Spleen (tissue), 7 donors: ENCODE data around the gene ZNRF3.
A peak's percentile ranks its signal among the peaks of the same experiment; 100 is the strongest.

ENCODE experiments used
- CTCF ChIP-seq, 11 experiments: fragments of 200-600 bp in 7 of 11; fragments of 450-650 bp in 4 of 11; sonication (generic) in 4 of 11; IDR thresholded peaks in 8 of 11; conservative IDR thresholded peaks in 3 of 11; 1 replicate in 7 of 11; 2 replicates in 4 of 11; pipeline versions ENCODE4 v1.4.0 to v1.8.0; 2016 to 2021; ENCODE audit warnings: antibody characterized with exemption in 11 of 11, inconsistent platforms in 4 of 11, mild to moderate bottlenecking in 1 of 11
- POLR2A ChIP-seq, 3 donors: fragments of 450-650 bp; IDR thresholded peaks; one replicate each; pipeline ENCODE4 v1.5.1; 2017; ENCODE audit warnings: antibody characterized with exemption in 3 of 3, mild to moderate bottlenecking in 1 of 3
- donor health status: DM: no; HTN: no; CAD: no; lungs with moderate emphysema.
- donor health status: DM: no; HTN: no; CAD: no.
- donor health status: DM: no; HTN: no; CAD: no.

DNA sequence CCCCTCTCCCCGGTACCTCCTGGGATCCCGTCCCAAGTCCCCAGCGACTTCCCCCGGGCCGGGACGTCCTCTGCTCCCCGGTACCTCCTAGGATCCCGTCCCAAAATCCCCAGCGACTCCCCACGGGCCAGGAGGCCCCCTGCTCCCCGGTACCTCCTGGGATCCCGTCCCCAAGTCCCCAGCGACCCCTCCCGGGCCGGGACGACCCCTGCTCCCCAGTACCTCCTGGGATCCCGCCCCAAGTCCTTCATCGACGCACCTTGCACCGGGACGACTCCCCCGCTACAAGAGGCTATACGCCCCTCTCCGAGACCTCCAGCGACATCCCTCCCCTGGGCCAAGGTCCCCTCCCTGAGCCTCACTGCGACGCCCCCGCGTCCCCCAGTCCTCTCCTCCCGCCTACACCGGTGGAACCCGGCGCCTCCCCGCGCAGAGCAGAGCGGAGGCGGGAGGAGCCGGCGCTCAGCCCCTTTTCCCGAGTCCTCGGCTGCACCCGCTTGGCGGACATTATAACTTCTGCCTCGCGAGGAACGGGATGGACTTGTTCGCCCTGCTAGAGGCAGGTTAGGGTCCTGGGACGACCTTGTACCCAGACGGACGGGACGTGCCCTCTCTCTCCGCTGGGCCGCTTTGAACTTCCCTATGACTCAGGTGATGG lies 190.4 kb downstream of the ZNRF3 start:
- peak in 1 of 11 experiments; percentile 6 for TF ChIP-seq CTCF (IDR thresholded peaks at IDR 0.05 in 8 of 11, conservative IDR thresholded peaks at IDR 0.05 in 3 of 11)
- no peak for TF ChIP-seq POLR2A (IDR thresholded peaks at IDR 0.05)
